Measurements from ENCODE around the gene RHOBTB1. TPM values are rescaled to one million over a fixed set of nuclear protein-coding genes. Genes with fewer than 3 reads are reported as not detected.

Gene RHOBTB1
- total RNA-seq, 1 experiment from 2014 or later = 0.77 TPM

DNA sequence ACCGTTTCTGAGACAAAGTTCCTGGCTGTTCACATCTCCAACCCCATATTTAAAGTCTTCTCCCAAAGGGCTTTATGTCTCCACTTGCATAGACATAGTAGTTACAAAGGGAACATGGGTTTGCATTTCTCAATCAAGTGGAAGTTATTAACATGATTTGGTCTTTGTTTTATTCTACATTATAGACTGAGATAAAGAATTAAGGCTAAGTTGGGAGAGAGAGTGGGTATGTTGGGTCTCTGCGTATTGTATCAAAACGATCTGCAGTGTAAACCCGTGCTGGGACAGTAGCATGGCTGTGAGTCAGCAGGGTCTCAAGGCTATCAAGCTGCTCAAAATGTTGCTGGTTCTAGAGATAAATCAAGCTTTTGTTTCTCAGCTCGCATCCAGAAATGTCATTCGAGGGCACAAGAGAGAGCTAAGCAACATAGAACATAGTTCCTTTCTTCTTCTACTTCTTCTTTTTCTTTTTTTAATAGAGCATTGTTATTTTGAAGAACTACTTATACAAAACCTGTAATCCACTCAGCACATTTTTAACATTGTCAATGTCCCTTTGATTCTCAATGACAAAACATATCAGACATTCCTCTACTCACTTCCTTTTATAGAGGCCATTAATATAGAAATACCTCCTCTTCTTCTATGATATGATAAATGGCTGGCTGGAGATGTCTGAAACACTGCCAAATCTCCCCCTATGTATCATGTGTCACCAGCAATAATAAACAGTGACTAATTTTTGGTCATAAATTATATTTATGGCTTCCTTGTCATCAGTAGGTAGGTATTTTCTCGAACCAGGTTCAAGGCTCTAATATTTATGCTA lies 34.5 kb upstream of the RHOBTB1 start:
- BruUV-seq (replicated peaks) = no TSS peak
- no peak overlapping the region for H3K4me3 ChIP-seq (ENCODE audit: low read depth in 2 of 2, low read length in 2 of 2)
- intact Hi-C loops (cut with micrococcal nuclease; ENCODE audit: unreplicated experiment) (no loop called here), in situ Hi-C loops (cut with HindIII; ENCODE audit: low pct_unique_long_range_greater_than_20kb, low sequenced_read_pairs) (no loop called here)
- H3K4me1 ChIP-seq (ENCODE audit: control insufficient read depth, insufficient read depth, low read length) = no peaks in the 10 kb centered on the region
- H3K9me3 ChIP-seq (ENCODE audit: control insufficient read depth, insufficient read depth, low read depth, low read length) = no peaks in the 10 kb centered on the region
- no peaks in the 10 kb centered on the region for H3K36me3 ChIP-seq (ENCODE audit: control insufficient read depth, insufficient read depth, low read length)
- DNase-seq (ENCODE audit: low read depth, low spot score) (no peak), ATAC-seq (no peak)
- H3K27ac ChIP-seq (ENCODE audit: low read length) = no peak overlapping the region
- H3K27me3 ChIP-seq (ENCODE audit: control insufficient read depth, insufficient read depth, low read length) = no peaks in the 10 kb centered on the region
- TF ChIP-seq CTCF (IDR thresholded peaks at IDR 0.05) (no peak), POLR2AphosphoS5 (IDR thresholded peaks at IDR 0.05; ENCODE audit: low read depth, low read length) (no peak), SIN3A (IDR thresholded peaks at IDR 0.05; ENCODE audit: borderline replicate concordance, insufficient read depth, low read depth, low read length) (no peak), TCF7L2 (IDR thresholded peaks at IDR 0.05; ENCODE audit: low read depth, low read length) (no peak)
- TF ChIP-seq, protein P1, sequence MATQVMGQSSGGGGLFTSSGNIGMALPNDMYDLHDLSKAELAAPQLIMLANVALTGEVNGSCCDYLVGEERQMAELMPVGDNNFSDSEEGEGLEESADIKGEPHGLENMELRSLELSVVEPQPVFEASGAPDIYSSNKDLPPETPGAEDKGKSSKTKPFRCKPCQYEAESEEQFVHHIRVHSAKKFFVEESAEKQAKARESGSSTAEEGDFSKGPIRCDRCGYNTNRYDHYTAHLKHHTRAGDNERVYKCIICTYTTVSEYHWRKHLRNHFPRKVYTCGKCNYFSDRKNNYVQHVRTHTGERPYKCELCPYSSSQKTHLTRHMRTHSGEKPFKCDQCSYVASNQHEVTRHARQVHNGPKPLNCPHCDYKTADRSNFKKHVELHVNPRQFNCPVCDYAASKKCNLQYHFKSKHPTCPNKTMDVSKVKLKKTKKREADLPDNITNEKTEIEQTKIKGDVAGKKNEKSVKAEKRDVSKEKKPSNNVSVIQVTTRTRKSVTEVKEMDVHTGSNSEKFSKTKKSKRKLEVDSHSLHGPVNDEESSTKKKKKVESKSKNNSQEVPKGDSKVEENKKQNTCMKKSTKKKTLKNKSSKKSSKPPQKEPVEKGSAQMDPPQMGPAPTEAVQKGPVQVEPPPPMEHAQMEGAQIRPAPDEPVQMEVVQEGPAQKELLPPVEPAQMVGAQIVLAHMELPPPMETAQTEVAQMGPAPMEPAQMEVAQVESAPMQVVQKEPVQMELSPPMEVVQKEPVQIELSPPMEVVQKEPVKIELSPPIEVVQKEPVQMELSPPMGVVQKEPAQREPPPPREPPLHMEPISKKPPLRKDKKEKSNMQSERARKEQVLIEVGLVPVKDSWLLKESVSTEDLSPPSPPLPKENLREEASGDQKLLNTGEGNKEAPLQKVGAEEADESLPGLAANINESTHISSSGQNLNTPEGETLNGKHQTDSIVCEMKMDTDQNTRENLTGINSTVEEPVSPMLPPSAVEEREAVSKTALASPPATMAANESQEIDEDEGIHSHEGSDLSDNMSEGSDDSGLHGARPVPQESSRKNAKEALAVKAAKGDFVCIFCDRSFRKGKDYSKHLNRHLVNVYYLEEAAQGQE (IDR thresholded peaks at IDR 0.05; ENCODE audit: insufficient read depth in 1 of 2, low read depth in 2 of 2, low read length in 1 of 2) = no peak
- ChIA-PET POLR2A (no interaction called here), CTCF (no interaction called here)

DNA sequence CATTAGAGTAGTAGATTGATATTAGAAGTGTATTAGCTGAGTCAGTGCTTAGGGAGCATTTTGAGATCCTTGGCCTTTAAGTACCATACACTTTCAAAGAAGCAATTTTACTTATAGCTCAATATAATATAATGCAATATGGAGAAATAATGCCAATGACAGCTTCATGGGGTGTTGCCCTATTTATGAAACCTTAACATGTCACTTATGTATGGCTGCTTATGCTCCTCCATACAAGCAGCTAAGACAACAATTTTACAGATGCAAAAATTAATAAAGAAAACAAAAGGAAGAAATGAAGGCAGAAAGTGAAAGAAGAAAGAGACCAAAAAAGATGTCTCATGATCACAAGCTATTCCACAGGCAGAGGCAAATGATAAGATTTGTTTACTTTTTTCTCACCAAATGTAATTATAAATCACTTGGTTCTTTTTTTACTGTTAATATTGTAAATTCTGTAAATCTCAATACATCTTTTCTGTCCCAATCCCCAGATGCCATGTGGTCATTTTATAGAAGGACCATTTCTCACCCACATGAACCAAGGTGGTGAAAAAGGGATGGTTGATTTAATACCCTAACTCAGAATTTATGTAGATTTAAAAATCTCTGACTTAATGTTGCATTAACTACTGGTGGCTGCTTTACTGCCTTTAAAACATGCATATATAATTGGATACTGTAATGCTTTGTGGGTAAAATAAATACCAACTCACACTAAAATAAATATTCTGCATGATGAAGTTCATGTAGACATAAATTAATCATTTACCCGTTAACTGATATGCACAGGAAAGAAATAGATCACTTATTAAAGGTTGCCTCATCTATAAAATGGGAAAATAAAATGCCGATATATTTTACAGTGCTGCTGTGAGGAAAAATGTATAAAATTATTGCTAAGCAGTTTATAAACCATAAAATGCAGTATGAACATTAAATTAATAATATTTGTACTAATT lies 33.5 kb upstream of the RHOBTB1 start:
- ChIA-PET POLR2A (no interaction called here), CTCF (no interaction called here)
- TF ChIP-seq SIN3A (IDR thresholded peaks at IDR 0.05; ENCODE audit: borderline replicate concordance, insufficient read depth, low read depth, low read length) = no peak
- TF ChIP-seq TCF7L2 (IDR thresholded peaks at IDR 0.05; ENCODE audit: low read depth, low read length) = no peak
- no peak for TF ChIP-seq CTCF (IDR thresholded peaks at IDR 0.05)
- TF ChIP-seq, protein P1 (IDR thresholded peaks at IDR 0.05; ENCODE audit: insufficient read depth in 1 of 2, low read depth in 2 of 2, low read length in 1 of 2) = no peak
- Histone ChIP-seq H3K4me3 (ENCODE audit: low read depth in 2 of 2, low read length in 2 of 2) (no peak overlapping the region), H3K27me3 (ENCODE audit: control insufficient read depth, insufficient read depth, low read length) (no peaks in the 10 kb centered on the region), H3K27ac (ENCODE audit: low read length) (no peak overlapping the region), H3K36me3 (ENCODE audit: control insufficient read depth, insufficient read depth, low read length) (no peaks in the 10 kb centered on the region), H3K4me1 (ENCODE audit: control insufficient read depth, insufficient read depth, low read length) (no peaks in the 10 kb centered on the region), H3K9me3 (ENCODE audit: control insufficient read depth, insufficient read depth, low read depth, low read length) (no peaks in the 10 kb centered on the region)
- BruUV-seq (replicated peaks) = no TSS peak
- ATAC-seq (no peak), DNase-seq (ENCODE audit: low read depth, low spot score) (no peak)
- intact Hi-C loops (cut with micrococcal nuclease; ENCODE audit: unreplicated experiment) (no loop called here), in situ Hi-C loops (cut with HindIII; ENCODE audit: low pct_unique_long_range_greater_than_20kb, low sequenced_read_pairs) (no loop called here)

All from Panc1 (cell line).